GM12891 (cell line): ENCODE results near the gene ANKHD1.
"Not testable (repeated sequence)": the region's sequence is repeated elsewhere in the genome, so short reads cannot be mapped to it uniquely, and the experiment has no call there.

ENCODE experiments used
- POLR2A ChIP-seq: IDR thresholded peaks from 2 replicates; pipeline ENCODE4 v1.6.1; 2011; ENCODE audit warnings: low read depth, low read length, control low read depth
- POLR2AphosphoS5 ChIP-seq: IDR thresholded peaks from 2 replicates; pipeline ENCODE4 v1.6.1; 2011; ENCODE audit warnings: low read depth, low read length, control low read depth

- TF ChIP-seq POLR2AphosphoS5, POLR2A: not testable (repeated sequence)
Measured at GRCh38 chr5:140488141-140488540, 86.5 kb downstream of the ANKHD1 start.
